Body of pancreas (tissue), 4 donors: Measurements from ENCODE around the gene LMOD2. TPM values are rescaled to one million over a fixed set of nuclear protein-coding genes. Genes with fewer than 3 reads are reported as not detected.

ENCODE experiments used
- ATAC-seq: fragments of 150-250 bp; one replicate; pipeline ENCODE4 v1.9.1; 2016
- DNase-seq, 4 donors: peaks; one replicate each; pipeline ENCODE4 v3.0.0-alpha.2; 2019
- H3K27ac ChIP-seq, 4 donors: fragments of 200-600 bp; sonication (generic); 1 replicate in 3 of 4; 2 replicates in 1 of 4; pipeline versions ENCODE4 v1.5.1 to v1.6.1; 2016 to 2019; ENCODE audit warnings: mild to moderate bottlenecking in 1 of 4, mixed read lengths in 1 of 4, moderate library complexity in 1 of 4
- H3K27me3 ChIP-seq, 2 donors: fragments of 200-600 bp; sonication (generic); one replicate each; pipeline ENCODE4 v1.6.0; 2016; ENCODE audit warnings: mild to moderate bottlenecking in 1 of 2
- H3K36me3 ChIP-seq, 2 donors: fragments of 200-600 bp; sonication (generic); replicated peaks in 1 of 2; 2 replicates each; pipeline ENCODE4 v1.5.1; 2016; ENCODE audit warnings: low read depth in 2 of 2; ENCODE audit not compliant: insufficient read depth in 1 of 2
- H3K4me1 ChIP-seq: fragments of 200-600 bp; sonication (generic); one replicate; pipeline ENCODE4 v1.6.0; 2016
- H3K4me3 ChIP-seq, 2 donors: fragments of 200-600 bp; sonication (generic); 1 replicate in 1 of 2; 2 replicates in 1 of 2; pipeline ENCODE4 v1.5.1; 2016 to 2019
- H3K9me3 ChIP-seq, 3 donors: fragments of 200-600 bp; sonication (generic); 1 replicate in 2 of 3; 2 replicates in 1 of 3; pipeline ENCODE4 v1.5.1; 2016
- CTCF ChIP-seq, 7 experiments: fragments of 450-650 bp in 4 of 7; fragments of 200-600 bp in 3 of 7; sonication (generic) in 3 of 7; IDR thresholded peaks; one replicate each; pipeline ENCODE4 v1.5.1; 2016 to 2019; ENCODE audit warnings: antibody characterized with exemption in 7 of 7
- POLR2A ChIP-seq, 3 donors: fragments of 450-650 bp; IDR thresholded peaks; one replicate each; pipeline ENCODE4 v1.6.1; 2016; ENCODE audit warnings: antibody characterized with exemption in 3 of 3, mild to moderate bottlenecking in 2 of 3
- WGBS, 2 donors: methylation state at CpG; one replicate each; pipeline ENCODE4 v1.1.5; 2017; 5-methylcytosine and 5-hydroxymethylcytosine counted together
- intact Hi-C: fragments of 100-400 bp; cut with DNase I; formaldehyde crosslinking; loops from one replicate; pipeline ENCODE4 v1.15.1; 2023
- total RNA-seq, 2 donors: library from RNA; depleted of rRNA; stranded (reverse); fragments of >200 nt; gene quantifications; one replicate each; pipeline ENCODE4 v1.1.0, GENCODE V29; 2016

Gene LMOD2
- total RNA-seq, 2 donors from 2014 or later = not detected

- no peak for DNase-seq
- Histone ChIP-seq H3K9me3 (no peaks in the 10 kb centered on the region), H3K27ac (no peak overlapping the region), H3K4me3 (no peak overlapping the region), H3K27me3 (no peaks in the 10 kb centered on the region), H3K4me1 (peaks cover 13% of the 10 kb centered on the region), H3K36me3 (peaks cover 0 to 8% of the 10 kb centered on the region in 2 donors)
- 88 to 90% methylated on average over 1 of the region's 1 CpG for WGBS, 2 donors
- TF ChIP-seq CTCF (IDR thresholded peaks at IDR 0.05) (no peak), POLR2A (IDR thresholded peaks at IDR 0.05) (no peak)
- intact Hi-C loops = no loop called here
- no peak for ATAC-seq
Observed at GRCh38 chr7:123687727-123688126, 32.1 kb downstream of the LMOD2 start.

- WGBS, 2 donors = 32 to 38% methylated on average over 3 of the region's 3 CpGs
Observed at GRCh38 chr7:123689250-123689649, 33.6 kb downstream of the LMOD2 start.

GRCh38 chr7:123690550-123690949 is 34.9 kb downstream of the LMOD2 start:
- H3K36me3 ChIP-seq = peaks cover 0 to 11% of the 10 kb centered on the region in 2 donors
- ATAC-seq (no peak), DNase-seq (no peak)
- H3K27ac ChIP-seq = no peak overlapping the region
- intact Hi-C loops = no loop called here
- peaks cover 10% of the 10 kb centered on the region for H3K4me1 ChIP-seq
- no peaks in the 10 kb centered on the region for H3K9me3 ChIP-seq
- TF ChIP-seq CTCF (IDR thresholded peaks at IDR 0.05) (no peak), POLR2A (IDR thresholded peaks at IDR 0.05) (no peak)
- 93 to 94% methylated on average over 2 of the region's 2 CpGs for WGBS, 2 donors
- no peaks in the 10 kb centered on the region for H3K27me3 ChIP-seq
- no peak overlapping the region for H3K4me3 ChIP-seq

More at GRCh38 chr7:123689250-123689649, 33.6 kb downstream of the LMOD2 start:
- TF ChIP-seq POLR2A (IDR thresholded peaks at IDR 0.05) (no peak), CTCF (IDR thresholded peaks at IDR 0.05) (no peak)
- Histone ChIP-seq H3K4me1 (peaks cover 10% of the 10 kb centered on the region), H3K36me3 (peaks cover 0 to 11% of the 10 kb centered on the region in 2 donors), H3K27me3 (no peaks in the 10 kb centered on the region), H3K27ac (no peak overlapping the region), H3K9me3 (no peaks in the 10 kb centered on the region), H3K4me3 (no peak overlapping the region)
- ATAC-seq (no peak), DNase-seq (no peak)
- intact Hi-C loops = no loop called here

- DNase-seq (no peak), ATAC-seq (no peak)
- TF ChIP-seq POLR2A (IDR thresholded peaks at IDR 0.05) (no peak), CTCF (IDR thresholded peaks at IDR 0.05) (no peak)
- H3K9me3 ChIP-seq = no peaks in the 10 kb centered on the region
- H3K27me3 ChIP-seq = no peaks in the 10 kb centered on the region
- no peak overlapping the region for H3K4me3 ChIP-seq
- H3K4me1 ChIP-seq = peaks cover 10% of the 10 kb centered on the region
- peaks cover 0 to 11% of the 10 kb centered on the region in 2 donors for H3K36me3 ChIP-seq
- no peak overlapping the region for H3K27ac ChIP-seq
- 95 to 96% methylated on average over 6 of the region's 6 CpGs for WGBS, 2 donors
- intact Hi-C loops = no loop called here
Observed at GRCh38 chr7:123692471-123692877, 36.8 kb downstream of the LMOD2 start.

- no peak for DNase-seq
- intact Hi-C loops = no loop called here
- Histone ChIP-seq H3K27me3 (no peaks in the 10 kb centered on the region), H3K9me3 (no peaks in the 10 kb centered on the region), H3K27ac (no peak overlapping the region), H3K4me1 (no peaks in the 10 kb centered on the region), H3K36me3 (peaks cover 0 to 11% of the 10 kb centered on the region in 2 donors), H3K4me3 (no peak overlapping the region)
- WGBS, 2 donors = 79 to 81% methylated on average over 3 of the region's 3 CpGs
- ATAC-seq = no peak
- TF ChIP-seq CTCF (IDR thresholded peaks at IDR 0.05) (no peak), POLR2A (IDR thresholded peaks at IDR 0.05) (no peak)
Observed at GRCh38 chr7:123695944-123696677, 40.4 kb downstream of the LMOD2 start.
